OCI-LY1 (cell line): Measurements from ENCODE around the gene YTHDC1.

Experiments used
- H2AFZ ChIP-seq: fragments of 200-600 bp; sonication (generic), shearing (Covaris generic); 2 replicates; pipeline ENCODE4 v1.6.0; 2014; ENCODE audit warnings: antibody characterized with exemption, mild to moderate bottlenecking, low read length
- H3F3A ChIP-seq: fragments of 200-600 bp; sonication (generic), shearing (Covaris generic); 2 replicates; pipeline ENCODE4 v1.6.0; 2014; ENCODE audit warnings: mild to moderate bottlenecking, antibody characterized with exemption, low read length, moderate library complexity; ENCODE audit not compliant: insufficient read depth
- H3K27ac ChIP-seq: fragments of 200-600 bp; sonication (generic); 2 replicates; pipeline ENCODE4 v1.5.1; 2014; ENCODE audit warnings: low read length, mixed run types, mild to moderate bottlenecking, low read depth; ENCODE audit not compliant: poor library complexity, severe bottlenecking
- H3K27me3 ChIP-seq: fragments of 200-600 bp; sonication (generic); 2 replicates; pipeline ENCODE4 v1.6.0; 2014; ENCODE audit warnings: antibody characterized with exemption, mild to moderate bottlenecking, low read length, moderate library complexity; ENCODE audit not compliant: insufficient read depth
- H3K36me3 ChIP-seq: fragments of 200-600 bp; sonication (generic); 2 replicates; pipeline ENCODE4 v1.6.1; 2014; ENCODE audit warnings: mild to moderate bottlenecking, antibody characterized with exemption, low read length, moderate library complexity, mixed read lengths; ENCODE audit not compliant: insufficient read depth
- H3K4me1 ChIP-seq: fragments of 200-600 bp; sonication (generic); 2 replicates; pipeline ENCODE4 v1.5.1; 2014; ENCODE audit warnings: mild to moderate bottlenecking, low read length, moderate library complexity; ENCODE audit not compliant: insufficient read depth, severe bottlenecking
- H3K4me2 ChIP-seq: fragments of 200-600 bp; sonication (generic), shearing (Covaris generic); 2 replicates; pipeline ENCODE4 v1.6.1; 2014; ENCODE audit warnings: low read length
- H3K4me3 ChIP-seq: fragments of 200-600 bp; sonication (generic); 2 replicates; pipeline ENCODE4 v1.5.1; 2014; ENCODE audit warnings: low read length, low read depth, mild to moderate bottlenecking, mixed read lengths; ENCODE audit not compliant: poor library complexity, severe bottlenecking
- H3K79me2 ChIP-seq: fragments of 200-600 bp; shearing (Covaris generic); 2 replicates; pipeline ENCODE4 v1.6.1; 2016; ENCODE audit warnings: mixed run types, low read length, mixed read lengths; ENCODE audit not compliant: insufficient read depth
- H3K9ac ChIP-seq: fragments of 200-600 bp; sonication (generic), shearing (Covaris generic); 2 replicates; pipeline ENCODE4 v1.6.1; 2014; ENCODE audit warnings: mild to moderate bottlenecking, low read length, mixed read lengths
- H3K9me2 ChIP-seq: fragments of 200-600 bp; sonication (generic), shearing (Covaris generic); 2 replicates; pipeline ENCODE4 v1.6.1; 2014; ENCODE audit warnings: low read depth, mild to moderate bottlenecking, low read length, mixed read lengths
- H3K9me3 ChIP-seq: fragments of 200-600 bp; shearing (Covaris generic); 2 replicates; pipeline ENCODE4 v1.6.1; 2014; ENCODE audit warnings: low read length, mixed read lengths
- H4K20me1 ChIP-seq: fragments of 200-600 bp; sonication (generic), shearing (Covaris generic); 2 replicates; pipeline ENCODE4 v1.6.0; 2016; ENCODE audit warnings: mild to moderate bottlenecking, low read length; ENCODE audit not compliant: insufficient read depth
- CTCF ChIP-seq: fragments of 200-600 bp; sonication (generic), shearing (Covaris generic); IDR thresholded peaks from 2 replicates; pipeline ENCODE4 v1.5.1; 2017; ENCODE audit warnings: mild to moderate bottlenecking, antibody characterized with exemption, low read length, moderate library complexity, mixed read lengths
- EZH2 ChIP-seq: fragments of 200-600 bp; sonication (generic), shearing (Covaris generic); IDR thresholded peaks from 2 replicates; pipeline ENCODE4 v1.8.0; 2017; ENCODE audit warnings: borderline replicate concordance, mixed run types, mild to moderate bottlenecking, antibody characterized with exemption, low read length, moderate library complexity, mixed read lengths

The YTHDC1 gene

DNA sequence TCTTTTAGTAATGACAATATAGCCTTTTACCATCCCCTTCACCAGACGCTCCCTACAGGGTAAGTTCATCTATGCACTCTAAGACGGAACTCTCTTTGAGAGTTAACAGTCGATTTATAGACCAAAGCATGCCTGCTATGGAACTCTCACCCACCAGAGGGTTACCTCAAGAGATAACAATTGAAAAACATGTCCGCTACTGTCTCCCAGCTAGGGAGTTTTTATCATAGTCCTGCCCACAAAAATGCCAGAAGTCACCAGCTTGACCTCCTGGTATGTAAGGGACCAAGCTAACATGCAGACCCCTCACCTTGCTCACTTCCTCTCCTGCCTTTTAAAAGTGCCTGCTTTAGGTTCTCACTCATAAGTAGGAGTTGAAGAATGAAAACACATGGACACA lies 16.7 kb upstream of the YTHDC1 start:
- H3K4me1 ChIP-seq = no peaks in the 10 kb centered on the region
- no peak overlapping the region for H2AFZ ChIP-seq
- H4K20me1 ChIP-seq = no peaks in the 10 kb centered on the region
- 0 out of 2 replicates have a peak, but pooled peaks cover 3% of the 10 kb centered on the region for H3K27me3 ChIP-seq
- TF ChIP-seq CTCF (no peak), EZH2 (no peak)
- no peaks in the 10 kb centered on the region for H3K9me3 ChIP-seq
- H3K79me2 ChIP-seq = no peaks in the 10 kb centered on the region
- no peaks in the 10 kb centered on the region for H3K9me2 ChIP-seq
- no peak overlapping the region for H3K27ac ChIP-seq
- no peaks in the 10 kb centered on the region for H3K36me3 ChIP-seq
- no peak overlapping the region for H3K9ac ChIP-seq
- H3F3A ChIP-seq = no peaks in the 10 kb centered on the region
- H3K4me2 ChIP-seq = no peak overlapping the region
- no peak overlapping the region for H3K4me3 ChIP-seq

DNA sequence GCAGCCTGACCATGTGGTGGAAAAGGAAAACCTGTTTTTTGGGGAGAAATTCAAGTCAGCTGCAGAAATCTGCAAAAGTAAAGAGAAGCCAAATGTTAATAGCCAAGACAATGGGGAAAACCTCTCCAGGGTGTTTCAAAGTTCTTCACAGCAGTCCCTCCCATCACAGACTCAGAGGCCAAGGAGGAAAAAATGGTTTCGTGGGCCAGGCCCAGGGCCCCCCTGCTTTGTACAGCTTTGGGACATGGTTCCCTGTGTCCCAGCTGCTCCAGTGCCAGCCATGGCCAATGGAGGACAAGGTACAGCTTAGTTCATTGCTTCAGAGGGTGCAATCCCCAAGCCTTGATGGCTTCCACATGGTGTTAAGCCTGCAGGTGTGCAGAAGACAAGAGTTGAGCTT lies 15.2 kb upstream of the YTHDC1 start:
- H3K9ac ChIP-seq = no peak overlapping the region
- no peaks in the 10 kb centered on the region for H3K79me2 ChIP-seq
- no peaks in the 10 kb centered on the region for H3K9me2 ChIP-seq
- no peak overlapping the region for H2AFZ ChIP-seq
- H3K4me1 ChIP-seq = no peaks in the 10 kb centered on the region
- no peak overlapping the region for H3K27ac ChIP-seq
- H3K27me3 ChIP-seq = 0 out of 2 replicates have a peak, but pooled peaks cover 3% of the 10 kb centered on the region
- H3F3A ChIP-seq = no peaks in the 10 kb centered on the region
- no peak overlapping the region for H3K4me2 ChIP-seq
- no peak for TF ChIP-seq CTCF
- no peak for TF ChIP-seq EZH2
- no peaks in the 10 kb centered on the region for H4K20me1 ChIP-seq
- H3K36me3 ChIP-seq = no peaks in the 10 kb centered on the region
- no peak overlapping the region for H3K4me3 ChIP-seq
- no peaks in the 10 kb centered on the region for H3K9me3 ChIP-seq

GRCh38 chr4:68361146-68361589 lies 11.3 kb upstream of the YTHDC1 start:
- no peak for TF ChIP-seq EZH2
- TF ChIP-seq CTCF = no peak
- Histone ChIP-seq H3K9ac (no peak overlapping the region), H3K9me2 (no peaks in the 10 kb centered on the region), H3F3A (no peaks in the 10 kb centered on the region), H3K9me3 (no peaks in the 10 kb centered on the region), H3K4me1 (no peaks in the 10 kb centered on the region), H3K4me2 (no peak overlapping the region), H3K27me3 (no peaks in the 10 kb centered on the region), H2AFZ (no peak overlapping the region), H3K36me3 (no peaks in the 10 kb centered on the region), H3K27ac (no peak overlapping the region), H4K20me1 (no peaks in the 10 kb centered on the region), H3K79me2 (no peaks in the 10 kb centered on the region), H3K4me3 (no peak overlapping the region)
